HG03432 (cell line): ENCODE data around the gene MCCD1.
A peak's percentile ranks its signal among the peaks of the same experiment; 100 is the strongest.

Experiments
- ATAC-seq: cut with Tn5 transposase; IDR thresholded peaks from one replicate; pipeline ENCODE4 v1.9.1; 2021; ENCODE audit warnings: mild to moderate bottlenecking, moderate library complexity; ENCODE audit not compliant: unreplicated experiment

Gene MCCD1

GRCh38 chr6:31568537-31568961, 39.8 kb downstream of the MCCD1 start:
- ATAC-seq: peak; percentile 66

DNA sequence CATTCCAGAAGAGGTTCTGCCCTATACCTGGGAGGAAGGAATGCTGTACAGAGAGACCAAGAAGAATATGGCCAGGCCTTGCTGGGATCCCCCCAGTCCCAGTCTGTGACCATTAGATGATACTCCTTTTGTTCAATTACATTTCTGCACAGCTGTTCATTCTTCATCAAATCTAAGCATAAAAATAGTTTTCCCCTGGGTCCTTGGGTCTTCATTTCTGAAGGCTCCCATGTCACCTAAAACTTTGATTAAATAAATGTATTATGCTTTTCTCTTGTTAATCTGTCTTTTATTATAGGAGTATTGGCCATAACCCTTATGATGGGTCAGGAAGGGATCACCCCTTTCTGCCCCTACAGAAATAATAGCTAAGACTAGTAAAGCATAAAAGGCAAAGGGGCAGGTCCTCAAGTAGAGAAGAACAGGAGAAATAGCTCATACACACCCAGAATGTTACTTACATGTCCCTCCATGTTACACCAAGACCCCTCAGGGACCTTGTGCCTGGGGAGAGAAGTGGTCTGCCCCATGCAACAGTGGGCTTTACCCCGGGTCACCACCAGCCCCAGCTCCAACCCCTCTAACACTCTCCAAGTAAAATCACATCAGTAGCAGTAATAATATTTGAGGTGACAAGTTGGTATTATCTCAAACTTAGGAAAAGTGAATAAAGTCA, 41.2 kb downstream of the MCCD1 start:
- no peak for ATAC-seq

GRCh38 chr6:31572041-31572911, 43.5 kb downstream of the MCCD1 start, which contains the start of gene LTA:
Gene LTA (plus strand): TSS chr6:31572289. CDS start chr6:31572743, 454 bp downstream.
- ATAC-seq: peak; percentile 33

DNA sequence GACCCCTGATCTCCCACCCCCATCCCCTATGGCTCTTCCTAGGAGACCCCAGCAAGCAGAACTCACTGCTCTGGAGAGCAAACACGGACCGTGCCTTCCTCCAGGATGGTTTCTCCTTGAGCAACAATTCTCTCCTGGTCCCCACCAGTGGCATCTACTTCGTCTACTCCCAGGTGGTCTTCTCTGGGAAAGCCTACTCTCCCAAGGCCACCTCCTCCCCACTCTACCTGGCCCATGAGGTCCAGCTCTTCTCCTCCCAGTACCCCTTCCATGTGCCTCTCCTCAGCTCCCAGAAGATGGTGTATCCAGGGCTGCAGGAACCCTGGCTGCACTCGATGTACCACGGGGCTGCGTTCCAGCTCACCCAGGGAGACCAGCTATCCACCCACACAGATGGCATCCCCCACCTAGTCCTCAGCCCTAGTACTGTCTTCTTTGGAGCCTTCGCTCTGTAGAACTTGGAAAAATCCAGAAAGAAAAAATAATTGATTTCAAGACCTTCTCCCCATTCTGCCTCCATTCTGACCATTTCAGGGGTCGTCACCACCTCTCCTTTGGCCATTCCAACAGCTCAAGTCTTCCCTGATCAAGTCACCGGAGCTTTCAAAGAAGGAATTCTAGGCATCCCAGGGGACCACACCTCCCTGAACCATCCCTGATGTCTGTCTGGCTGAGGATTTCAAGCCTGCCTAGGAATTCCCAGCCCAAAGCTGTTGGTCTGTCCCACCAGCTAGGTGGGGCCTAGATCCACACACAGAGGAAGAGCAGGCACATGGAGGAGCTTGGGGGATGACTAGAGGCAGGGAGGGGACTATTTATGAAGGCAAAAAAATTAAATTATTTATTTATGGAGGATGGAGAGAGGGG, 44.7 kb downstream of the MCCD1 start:
- no peak for ATAC-seq

DNA sequence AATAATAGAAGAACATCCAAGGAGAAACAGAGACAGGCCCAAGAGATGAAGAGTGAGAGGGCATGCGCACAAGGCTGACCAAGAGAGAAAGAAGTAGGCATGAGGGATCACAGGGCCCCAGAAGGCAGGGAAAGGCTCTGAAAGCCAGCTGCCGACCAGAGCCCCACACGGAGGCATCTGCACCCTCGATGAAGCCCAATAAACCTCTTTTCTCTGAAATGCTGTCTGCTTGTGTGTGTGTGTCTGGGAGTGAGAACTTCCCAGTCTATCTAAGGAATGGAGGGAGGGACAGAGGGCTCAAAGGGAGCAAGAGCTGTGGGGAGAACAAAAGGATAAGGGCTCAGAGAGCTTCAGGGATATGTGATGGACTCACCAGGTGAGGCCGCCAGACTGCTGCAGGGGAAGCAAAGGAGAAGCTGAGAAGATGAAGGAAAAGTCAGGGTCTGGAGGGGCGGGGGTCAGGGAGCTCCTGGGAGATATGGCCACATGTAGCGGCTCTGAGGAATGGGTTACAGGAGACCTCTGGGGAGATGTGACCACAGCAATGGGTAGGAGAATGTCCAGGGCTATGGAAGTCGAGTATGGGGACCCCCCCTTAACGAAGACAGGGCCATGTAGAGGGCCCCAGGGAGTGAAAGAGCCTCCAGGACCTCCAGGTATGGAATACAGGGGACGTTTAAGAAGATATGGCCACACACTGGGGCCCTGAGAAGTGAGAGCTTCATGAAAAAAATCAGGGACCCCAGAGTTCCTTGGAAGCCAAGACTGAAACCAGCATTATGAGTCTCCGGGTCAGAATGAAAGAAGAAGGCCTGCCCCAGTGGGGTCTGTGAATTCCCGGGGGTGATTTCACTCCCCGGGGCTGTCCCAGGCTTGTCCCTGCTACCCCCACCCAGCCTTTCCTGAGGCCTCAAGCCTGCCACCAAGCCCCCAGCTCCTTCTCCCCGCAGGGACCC, 45.6 kb downstream of the MCCD1 start:
- no peak for ATAC-seq

DNA sequence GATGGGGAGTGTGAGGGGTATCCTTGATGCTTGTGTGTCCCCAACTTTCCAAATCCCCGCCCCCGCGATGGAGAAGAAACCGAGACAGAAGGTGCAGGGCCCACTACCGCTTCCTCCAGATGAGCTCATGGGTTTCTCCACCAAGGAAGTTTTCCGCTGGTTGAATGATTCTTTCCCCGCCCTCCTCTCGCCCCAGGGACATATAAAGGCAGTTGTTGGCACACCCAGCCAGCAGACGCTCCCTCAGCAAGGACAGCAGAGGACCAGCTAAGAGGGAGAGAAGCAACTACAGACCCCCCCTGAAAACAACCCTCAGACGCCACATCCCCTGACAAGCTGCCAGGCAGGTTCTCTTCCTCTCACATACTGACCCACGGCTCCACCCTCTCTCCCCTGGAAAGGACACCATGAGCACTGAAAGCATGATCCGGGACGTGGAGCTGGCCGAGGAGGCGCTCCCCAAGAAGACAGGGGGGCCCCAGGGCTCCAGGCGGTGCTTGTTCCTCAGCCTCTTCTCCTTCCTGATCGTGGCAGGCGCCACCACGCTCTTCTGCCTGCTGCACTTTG, 46.7 kb downstream of the MCCD1 start, which contains the start of gene TNF:
Gene TNF, plus strand, starts transcription at position 231 of the 567 bp plus-strand sequence. Its CDS starts 177 bp downstream, at position 408.
- ATAC-seq: no peak

GRCh38 chr6:31575952-31576685, 47.4 kb downstream of the MCCD1 start:
- no peak for ATAC-seq

GRCh38 chr6:31576897-31577578, 48.3 kb downstream of the MCCD1 start:
- ATAC-seq: no peak

DNA sequence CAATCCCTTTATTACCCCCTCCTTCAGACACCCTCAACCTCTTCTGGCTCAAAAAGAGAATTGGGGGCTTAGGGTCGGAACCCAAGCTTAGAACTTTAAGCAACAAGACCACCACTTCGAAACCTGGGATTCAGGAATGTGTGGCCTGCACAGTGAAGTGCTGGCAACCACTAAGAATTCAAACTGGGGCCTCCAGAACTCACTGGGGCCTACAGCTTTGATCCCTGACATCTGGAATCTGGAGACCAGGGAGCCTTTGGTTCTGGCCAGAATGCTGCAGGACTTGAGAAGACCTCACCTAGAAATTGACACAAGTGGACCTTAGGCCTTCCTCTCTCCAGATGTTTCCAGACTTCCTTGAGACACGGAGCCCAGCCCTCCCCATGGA, 48.8 kb downstream of the MCCD1 start:
- ATAC-seq: no peak

DNA sequence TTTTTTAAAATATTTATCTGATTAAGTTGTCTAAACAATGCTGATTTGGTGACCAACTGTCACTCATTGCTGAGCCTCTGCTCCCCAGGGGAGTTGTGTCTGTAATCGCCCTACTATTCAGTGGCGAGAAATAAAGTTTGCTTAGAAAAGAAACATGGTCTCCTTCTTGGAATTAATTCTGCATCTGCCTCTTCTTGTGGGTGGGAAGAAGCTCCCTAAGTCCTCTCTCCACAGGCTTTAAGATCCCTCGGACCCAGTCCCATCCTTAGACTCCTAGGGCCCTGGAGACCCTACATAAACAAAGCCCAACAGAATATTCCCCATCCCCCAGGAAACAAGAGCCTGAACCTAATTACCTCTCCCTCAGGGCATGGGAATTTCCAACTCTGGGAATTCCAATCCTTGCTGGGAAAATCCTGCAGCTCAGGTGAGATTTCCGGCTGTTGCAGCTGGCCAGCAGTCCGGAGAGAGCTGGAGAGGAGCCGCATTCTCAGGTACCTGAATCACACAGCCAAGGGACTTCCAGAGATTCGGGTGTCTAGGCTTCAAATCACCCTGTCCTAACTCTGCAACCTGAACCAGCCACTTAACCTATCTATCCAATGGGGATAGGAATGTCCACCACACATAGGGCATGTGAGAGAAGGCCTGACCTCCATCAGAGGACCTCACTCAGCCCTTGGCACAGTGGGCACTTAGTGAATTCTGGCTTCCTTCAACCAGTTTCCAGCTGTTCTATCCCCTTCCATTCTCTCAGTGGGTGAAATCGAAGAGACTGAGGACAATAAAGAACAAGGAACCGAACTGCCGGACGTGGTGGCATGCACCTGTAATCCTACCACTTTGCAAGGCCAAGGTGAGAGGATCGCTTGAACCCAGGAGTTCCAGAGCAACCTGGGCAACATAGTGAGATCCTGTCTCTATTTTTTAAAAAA, 49.7 kb downstream of the MCCD1 start:
- no peak for ATAC-seq

- ATAC-seq: no peak
Measured at GRCh38 chr6:31579119-31579505, 50.4 kb downstream of the MCCD1 start.
